GM12873 (cell line): ENCODE data around the gene GYS1.
A peak's percentile ranks its signal among the peaks of the same experiment; 100 is the strongest.

Source experiments
- CTCF ChIP-seq: IDR thresholded peaks from 2 replicates; pipeline ENCODE4 v1.5.1; 2012; ENCODE audit warnings: low read depth, mild to moderate bottlenecking, moderate library complexity, low read length, control low read depth; ENCODE audit not compliant: insufficient read depth; ENCODE audit errors: missing control alignments

GYS1 gene

GRCh38 chr19:49020931-49021895 lies 28.1 kb upstream of the GYS1 start:
- no peak for TF ChIP-seq CTCF

GRCh38 chr19:49020342-49020741 lies 27.2 kb upstream of the GYS1 start:
- TF ChIP-seq CTCF: no peak

- peak; percentile 12 for TF ChIP-seq CTCF
Measured at GRCh38 chr19:49019242-49019932, 26.3 kb upstream of the GYS1 start.

- TF ChIP-seq CTCF: peak; percentile 73
Measured at GRCh38 chr19:49017666-49018351, 24.7 kb upstream of the GYS1 start.

- no peak for TF ChIP-seq CTCF
Measured at GRCh38 chr19:49017041-49017665, 24.0 kb upstream of the GYS1 start, which contains the start of gene LHB. Gene LHB, minus strand, starts transcription at chr19:49017091. Its CDS starts 10 bp downstream, at chr19:49017081.

GRCh38 chr19:49016067-49016839 lies 23.1 kb upstream of the GYS1 start:
- TF ChIP-seq CTCF: no peak
